Left ventricle myocardium inferior (tissue), 1 donor: ENCODE measurements around the gene PDE4B. TPM values are rescaled to one million over a fixed set of nuclear protein-coding genes. Genes with fewer than 3 reads are reported as not detected.
A peak's percentile ranks its signal among the peaks of the same experiment; 100 is the strongest.

ENCODE experiments used
- DNase-seq: peaks from one replicate; pipeline ENCODE4 v3.0.0-alpha.2; 2020
- H3K27ac ChIP-seq: fragments of 200-600 bp; replicated peaks from 2 replicates; pipeline ENCODE4 v1.8.0; 2021
- H3K27me3 ChIP-seq: fragments of 200-600 bp; 2 replicates; pipeline ENCODE4 v1.8.0; 2021; ENCODE audit warnings: low read depth
- H3K36me3 ChIP-seq: fragments of 200-600 bp; 2 replicates; pipeline ENCODE4 v1.8.0; 2021
- H3K4me1 ChIP-seq: fragments of 200-600 bp; 2 replicates; pipeline ENCODE4 v1.8.0; 2021
- H3K4me3 ChIP-seq: fragments of 200-600 bp; 2 replicates; pipeline ENCODE4 v1.8.0; 2021; ENCODE audit warnings: mild to moderate bottlenecking, moderate library complexity
- H3K9me3 ChIP-seq: fragments of 200-600 bp; replicated peaks from 2 replicates; pipeline ENCODE4 v1.8.0; 2021
- CTCF ChIP-seq: fragments of 200-600 bp; IDR thresholded peaks from 2 replicates; pipeline ENCODE4 v1.8.0; 2021; ENCODE audit warnings: antibody characterized with exemption, mild to moderate bottlenecking, borderline replicate concordance
- intact Hi-C: fragments of 100-400 bp; cut with micrococcal nuclease; formaldehyde crosslinking; loops from one replicate; pipeline ENCODE4 v1.11.0; 2022
- total RNA-seq: library from RNA; stranded (reverse); fragmentation: NEBNext Ultra II Directional; extraction: Animal tissue kit (Norgen Biotek cat#: 25700); gene quantifications from one replicate; pipeline ENCODE4 v1.2.1, GENCODE V29; 2021
- donor health status: DM: no; HTN: yes; CAD: no; lungs with severe emphysema.

The PDE4B gene
- total RNA-seq, 1 donor from 2014 or later: 3.5 TPM

- peaks cover 65% of the 10 kb centered on the region for H3K4me1 ChIP-seq
- H3K27me3 ChIP-seq: no peaks in the 10 kb centered on the region
- TF ChIP-seq CTCF: no peak
- H3K36me3 ChIP-seq: no peaks in the 10 kb centered on the region
- H3K4me3 ChIP-seq: no peak overlapping the region
- no peaks in the 10 kb centered on the region for H3K9me3 ChIP-seq
- intact Hi-C loops: no loop called here
- DNase-seq: no peak
- H3K27ac ChIP-seq: peak overlapping the region; percentile 95
Measured at GRCh38 chr1:66275601-66276023, 482.9 kb downstream of the PDE4B start.

GRCh38 chr1:66276218-66276617 is 483.5 kb downstream of the PDE4B start:
- H3K4me1 ChIP-seq: peaks cover 66% of the 10 kb centered on the region
- H3K27ac ChIP-seq: peak overlapping the region; percentile 95
- no peaks in the 10 kb centered on the region for H3K9me3 ChIP-seq
- no peak for DNase-seq
- intact Hi-C loops: no loop called here
- no peak overlapping the region for H3K4me3 ChIP-seq
- H3K36me3 ChIP-seq: no peaks in the 10 kb centered on the region
- no peaks in the 10 kb centered on the region for H3K27me3 ChIP-seq
- TF ChIP-seq CTCF: no peak

DNA sequence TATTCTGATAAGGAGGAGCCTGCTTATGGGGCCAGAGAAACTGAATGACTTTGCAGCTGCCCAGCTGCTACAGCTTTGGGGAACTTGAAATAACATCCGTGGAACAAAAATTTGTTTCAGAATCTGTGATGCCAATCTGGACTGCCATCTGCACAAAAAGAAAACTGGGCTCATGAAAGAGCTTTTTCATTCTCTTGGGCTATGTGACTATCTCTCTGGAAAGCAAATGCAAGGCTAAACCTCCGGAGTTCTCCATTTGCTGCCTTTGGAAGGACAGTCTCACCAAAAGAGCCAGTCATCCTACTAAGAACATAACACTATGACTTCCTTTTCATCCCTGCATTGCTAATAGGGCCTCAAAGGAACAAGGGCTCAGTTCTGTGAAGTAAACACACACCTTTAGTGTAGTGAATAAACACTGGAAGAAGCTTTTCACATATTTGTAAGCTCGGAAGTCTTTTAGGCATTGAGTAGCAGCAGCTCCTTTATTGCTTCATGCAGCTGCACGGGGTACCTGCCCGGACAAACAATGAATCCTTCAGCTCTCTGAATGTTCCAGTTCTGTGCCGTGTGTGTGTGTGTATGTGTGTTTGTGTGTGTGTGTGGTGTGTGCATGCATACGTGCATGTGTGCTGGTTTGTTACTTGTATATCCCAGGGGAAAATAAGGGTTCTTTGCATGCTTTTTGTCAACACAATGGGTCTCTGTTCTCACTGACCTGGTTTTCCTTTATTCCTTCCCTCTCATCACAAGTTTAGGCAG is 485.7 kb downstream of the PDE4B start:
- DNase-seq: no peak
- peaks cover 63% of the 10 kb centered on the region for H3K4me1 ChIP-seq
- H3K27me3 ChIP-seq: no peaks in the 10 kb centered on the region
- TF ChIP-seq CTCF: no peak
- H3K27ac ChIP-seq: peak overlapping the region; percentile 63
- intact Hi-C loops: no loop called here
- no peak overlapping the region for H3K4me3 ChIP-seq
- H3K9me3 ChIP-seq: no peaks in the 10 kb centered on the region
- H3K36me3 ChIP-seq: no peaks in the 10 kb centered on the region

- intact Hi-C loops: no loop called here
- H3K4me1 ChIP-seq: peaks cover 37% of the 10 kb centered on the region
Measured at GRCh38 chr1:66281808-66282207, 489.1 kb downstream of the PDE4B start.

DNA sequence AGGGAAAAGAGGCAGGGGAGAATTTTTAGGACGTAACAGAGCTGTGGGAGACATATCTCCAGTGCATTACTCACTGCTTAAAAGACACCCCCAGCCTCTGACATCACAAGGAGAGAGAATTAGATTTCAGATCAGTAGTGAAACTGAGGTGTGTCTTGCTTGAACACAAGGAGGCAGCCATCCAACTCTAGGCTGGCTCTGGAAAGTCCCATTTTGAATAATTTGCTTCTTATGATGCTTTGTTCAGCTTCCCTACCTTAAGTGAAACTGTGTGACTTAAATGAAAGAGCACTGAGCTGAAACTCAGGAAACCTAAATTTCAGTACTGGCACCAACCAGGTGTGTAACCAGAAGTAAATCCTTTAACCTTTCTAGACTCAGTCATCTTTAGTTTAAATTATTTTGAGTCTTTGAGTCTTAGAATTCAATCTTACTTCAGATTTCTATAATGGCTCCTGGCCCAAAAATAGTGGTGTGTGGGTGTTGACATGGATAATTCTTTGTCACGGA is 489.7 kb downstream of the PDE4B start:
- DNase-seq: no peak
- intact Hi-C loops: no loop called here

More at GRCh38 chr1:66281808-66282207, 489.1 kb downstream of the PDE4B start:
- Histone ChIP-seq H3K4me3 (no peak overlapping the region), H3K27ac (no peak overlapping the region), H3K9me3 (no peaks in the 10 kb centered on the region), H3K36me3 (no peaks in the 10 kb centered on the region), H3K27me3 (no peaks in the 10 kb centered on the region)
- DNase-seq: no peak
- no peak for TF ChIP-seq CTCF

More for the DNA sequence above, 489.7 kb downstream of the PDE4B start:
- no peak for TF ChIP-seq CTCF
- no peaks in the 10 kb centered on the region for H3K27me3 ChIP-seq
- H3K4me3 ChIP-seq: no peak overlapping the region
- H3K27ac ChIP-seq: peak overlapping the region; percentile 24
- no peaks in the 10 kb centered on the region for H3K36me3 ChIP-seq
- no peaks in the 10 kb centered on the region for H3K9me3 ChIP-seq
- H3K4me1 ChIP-seq: peaks cover 37% of the 10 kb centered on the region
